DMS 273 (cell line): ENCODE results near the gene SLC13A3.

ENCODE experiments used
- DNase-seq: peaks from one replicate; lab custom pipeline; 2025; ENCODE audit not compliant: unreplicated experiment; lab: John Stamatoyannopoulos, UW

SLC13A3 gene

GRCh38 chr20:46651091-46651962, at the start of gene SLC13A3:
SLC13A3 (minus strand) TSS chr20:46651459; CDS start chr20:46651421, 38 bp downstream.
- DNase-seq = no peak

- DNase-seq = peak; percentile 46
Measured at GRCh38 chr20:46701057-46701456, 49.8 kb upstream of the SLC13A3 start.

- DNase-seq = no peak
Measured at GRCh38 chr20:46700481-46700880, 49.2 kb upstream of the SLC13A3 start.

GRCh38 chr20:46699651-46700359, 48.5 kb upstream of the SLC13A3 start:
- DNase-seq = peak; percentile 71

- no peak for DNase-seq
Measured at GRCh38 chr20:46698788-46699187, 47.5 kb upstream of the SLC13A3 start.

GRCh38 chr20:46696791-46697279, 45.6 kb upstream of the SLC13A3 start:
- no peak for DNase-seq

GRCh38 chr20:46695892-46696291, 44.6 kb upstream of the SLC13A3 start:
- DNase-seq = peak; percentile 62

- DNase-seq = peak; percentile 72
Measured at GRCh38 chr20:46694484-46694883, 43.2 kb upstream of the SLC13A3 start.

GRCh38 chr20:46691196-46691595, 39.9 kb upstream of the SLC13A3 start:
- no peak for DNase-seq

GRCh38 chr20:46690219-46691106, 39.2 kb upstream of the SLC13A3 start:
- no peak for DNase-seq

- no peak for DNase-seq
Measured at GRCh38 chr20:46689754-46690085, 38.5 kb upstream of the SLC13A3 start.

GRCh38 chr20:46689082-46689753, 38.0 kb upstream of the SLC13A3 start, which contains the start of gene TP53RK:
TP53RK (minus strand) TSS chr20:46689444; CDS start chr20:46689414, 30 bp downstream.
- peak; percentile 100 for DNase-seq

- peak; percentile 76 for DNase-seq
Measured at GRCh38 chr20:46688151-46689081, 37.2 kb upstream of the SLC13A3 start.

GRCh38 chr20:46683939-46684750, 32.9 kb upstream of the SLC13A3 start:
- peak; percentile 92 for DNase-seq

GRCh38 chr20:46683668-46683938, 32.3 kb upstream of the SLC13A3 start:
- DNase-seq = no peak

GRCh38 chr20:46683011-46683667, 31.9 kb upstream of the SLC13A3 start:
- DNase-seq = no peak

- no peak for DNase-seq
Measured at GRCh38 chr20:46682063-46682821, 31.0 kb upstream of the SLC13A3 start.
